Endothelial cell of umbilical vein (primary cell): ENCODE data around the gene COX14. TPM values are rescaled to one million over a fixed set of nuclear protein-coding genes. Genes with fewer than 3 reads are reported as not detected.

Experiments
- BruUV-seq: library from RNA; stranded (reverse); fragments of 400-500 nt; replicated peaks from 2 replicates; lab custom pipeline; 2021; lab: Mats Ljungman, UMichigan
- CTCF ChIA-PET: fragments of 300-600, 350-600 bp; sonication (Branson Sonifier 250); formaldehyde crosslinking; loops from one replicate; lab custom pipeline; 2021; ENCODE audit warnings: antibody characterized with exemption, inconsistent platforms; lab: Charles Lee
- POLR2A ChIA-PET: fragments of 300-600, 350-600 bp; sonication (Branson Sonifier 250); formaldehyde crosslinking; loops from one replicate; lab custom pipeline; 2021; ENCODE audit warnings: antibody characterized with exemption, inconsistent platforms; lab: Charles Lee
- DNase-seq: peaks from one replicate; pipeline ENCODE4 v3.0.0-alpha.2; 2011; ENCODE audit warnings: low read depth, low spot score
- FAIRE-seq: peaks from 2 replicates; lab custom pipeline; 2011; peaks lifted over from hg19 to GRCh38; lab: Jason Lieb, UNC
- H2AFZ ChIP-seq: 2 replicates; pipeline ENCODE4 v1.6.0; 2012; ENCODE audit warnings: low read depth, low read length, control low read depth, inconsistent platforms
- H3K27ac ChIP-seq: 2 replicates; pipeline ENCODE4 v1.5.1; 2011; ENCODE audit warnings: low read depth, mild to moderate bottlenecking, control low read depth, low read length, moderate library complexity; ENCODE audit not compliant: insufficient read depth
- H3K27me3 ChIP-seq, 2 experiments: 2 replicates each; pipeline versions ENCODE4 v1.6.0 to v1.6.1; 2011; ENCODE audit warnings: low read length in 2 of 2, mixed read lengths in 1 of 2; ENCODE audit not compliant: control insufficient read depth in 2 of 2, insufficient read depth in 2 of 2
- H3K36me3 ChIP-seq, 2 experiments: 2 replicates in 1 of 2; 3 replicates in 1 of 2; pipeline ENCODE4 v1.5.1; 2011; ENCODE audit warnings: low read length in 2 of 2, mild to moderate bottlenecking in 1 of 2, moderate library complexity in 1 of 2; ENCODE audit not compliant: control insufficient read depth in 2 of 2, insufficient read depth in 2 of 2; ENCODE audit errors: extremely low read depth in 1 of 2
- H3K4me1 ChIP-seq: 3 replicates; pipeline ENCODE4 v1.5.1; 2011; ENCODE audit warnings: mild to moderate bottlenecking, low read length; ENCODE audit not compliant: control insufficient read depth, insufficient read depth; ENCODE audit errors: extremely low read depth
- H3K4me2 ChIP-seq: 2 replicates; pipeline ENCODE4 v1.6.1; 2011; ENCODE audit warnings: low read length, control low read depth, mixed read lengths; ENCODE audit not compliant: insufficient read depth
- H3K4me3 ChIP-seq, 3 experiments: fragments of 200-600 bp in 1 of 3; sonication (generic), shearing (Covaris generic) in 1 of 3; replicated peaks in 1 of 3; 2 replicates each; pipeline ENCODE4 v1.5.1; 2011 to 2016; ENCODE audit warnings: control low read depth in 3 of 3, low read length in 3 of 3, mild to moderate bottlenecking in 2 of 3, inconsistent platforms in 1 of 3, low read depth in 1 of 3, moderate library complexity in 1 of 3; ENCODE audit not compliant: insufficient read depth in 1 of 3
- H3K79me2 ChIP-seq: 2 replicates; pipeline ENCODE4 v1.6.0; 2012; ENCODE audit warnings: low read length, inconsistent platforms; ENCODE audit not compliant: control insufficient read depth, insufficient read depth
- H3K9ac ChIP-seq: replicated peaks from 2 replicates; pipeline ENCODE3; 2011; ENCODE audit warnings: low read length, control low read depth; ENCODE audit not compliant: insufficient read depth; ENCODE audit errors: extremely low read depth
- H3K9me1 ChIP-seq: replicated peaks from 3 replicates; pipeline ENCODE4 v1.6.0; 2011; ENCODE audit warnings: mild to moderate bottlenecking, low read length; ENCODE audit not compliant: control insufficient read depth, insufficient read depth; ENCODE audit errors: extremely low read depth
- H3K9me3 ChIP-seq: replicated peaks from 2 replicates; pipeline ENCODE4 v1.5.1; 2012; ENCODE audit warnings: low read length, inconsistent platforms; ENCODE audit not compliant: control insufficient read depth, insufficient read depth
- H4K20me1 ChIP-seq: replicated peaks from 2 replicates; pipeline ENCODE3; 2011; ENCODE audit warnings: mild to moderate bottlenecking, low read length; ENCODE audit not compliant: control insufficient read depth, insufficient read depth; ENCODE audit errors: extremely low read depth
- EZH2 ChIP-seq: IDR thresholded peaks from 2 replicates; pipeline ENCODE4 v1.6.1; 2012; ENCODE audit warnings: borderline replicate concordance, low read depth, mild to moderate bottlenecking, moderate library complexity, low read length, inconsistent platforms; ENCODE audit not compliant: severe bottlenecking
- FOS ChIP-seq: IDR thresholded peaks from 2 replicates; pipeline ENCODE4 v1.6.1; 2011; ENCODE audit warnings: mild to moderate bottlenecking, low read length, moderate library complexity, borderline replicate concordance; ENCODE audit not compliant: insufficient read depth
- GATA2 ChIP-seq: IDR thresholded peaks from 2 replicates; pipeline ENCODE4 v1.7.0; 2011; ENCODE audit warnings: low read depth, mild to moderate bottlenecking, moderate library complexity, mixed read lengths, low read length; ENCODE audit not compliant: insufficient read length, insufficient read depth
- JUN ChIP-seq: IDR thresholded peaks from 2 replicates; pipeline ENCODE4 v1.6.1; 2011; ENCODE audit warnings: borderline replicate concordance, low read depth; ENCODE audit not compliant: insufficient read length, insufficient read depth
- MAX ChIP-seq: IDR thresholded peaks from 2 replicates; pipeline ENCODE4 v1.6.1; 2011; ENCODE audit not compliant: insufficient read depth, insufficient read length
- MYC ChIP-seq: IDR thresholded peaks from one replicate; pipeline ENCODE4 v1.6.1; 2011; ENCODE audit warnings: mild to moderate bottlenecking, low read depth, low read length
- POLR2A ChIP-seq: IDR thresholded peaks from 2 replicates; pipeline ENCODE4 v1.6.1; 2012; ENCODE audit warnings: low read depth, mild to moderate bottlenecking, control low read depth, low read length
- POLR2AphosphoS5 ChIP-seq: IDR thresholded peaks from 2 replicates; pipeline ENCODE4 v1.6.1; 2012; ENCODE audit warnings: low read depth, mild to moderate bottlenecking, control low read depth, low read length, moderate library complexity; ENCODE audit not compliant: insufficient read depth
- dilution Hi-C: fragments of 300-500 bp; cut with MboI; formaldehyde crosslinking; loops from one replicate; pipeline ENCODE4 v1.15.0; 2019; ENCODE audit warnings: low sequenced_read_pairs; ENCODE audit not compliant: extremely low pct_ligation_motif_present
- intact Hi-C: fragments of 100-400 bp; cut with micrococcal nuclease; formaldehyde crosslinking; loops from one replicate; pipeline ENCODE4 v1.10.0; 2022
- polyA plus RNA-seq, 4 experiments: library from polyadenylated mRNA; depleted of rRNA in 3 of 4; stranded (reverse) in 3 of 4; unstranded in 1 of 4; fragments of >200 nt; gene quantifications; 2 replicates each; pipeline versions ENCODE4 v1.2.1 to v1.2.3, GENCODE V29; 2011 to 2012; ENCODE audit warnings: missing spikeins in 1 of 4
- total RNA-seq: library from RNA; stranded (reverse); gene quantifications from 2 replicates; pipeline ENCODE4 v1.2.3, GENCODE V29; 2021
- TF ChIP-seq, protein P1 (sequence below), 2 donors: IDR thresholded peaks; 1 replicate in 1 of 2; 2 replicates in 1 of 2; pipeline ENCODE4 v1.5.1; 2011; ENCODE audit warnings: low read length in 2 of 2, mild to moderate bottlenecking in 2 of 2, moderate library complexity in 2 of 2, control low read depth in 1 of 2, inconsistent platforms in 1 of 2, low read depth in 1 of 2; ENCODE audit not compliant: insufficient read depth in 1 of 2; ENCODE audit errors: extremely low read depth in 1 of 2

Gene COX14
- total and polyA plus RNA-seq, 2 donors (not counting 3 experiments of a cell fraction or from before 2014, with no cell fraction given) = 40.3 to 106 TPM

- intact Hi-C loops = loop anchor here (1.0 kb wide), 2 partner anchors 36 to 64 kb away; no protein-coding TSS in a partner anchor
- H3K27ac ChIP-seq = no peak overlapping the region
- no TSS peak for BruUV-seq
Measured at GRCh38 chr12:50110762-50111351, 1.2 kb upstream of the COX14 start.

More at GRCh38 chr12:50110762-50111351, 1.2 kb upstream of the COX14 start:
- dilution Hi-C loops = no loop called here
- CTCF ChIA-PET = interaction anchor here (0.7 to 4.5 kb wide), 27 partner anchors 10 to 653 kb away, joined by 3 to 89 read pairs (median 10); partner anchors contain the start of genes ATF1, CERS5, GPD1 and LIMA1
- peak overlapping the region; percentile 90 for H2AFZ ChIP-seq
- peaks cover 0 to 2% of the 10 kb centered on the region in 2 experiments for H3K36me3 ChIP-seq
- H3K4me3 ChIP-seq = no peak overlapping the region
- H4K20me1 ChIP-seq = no peaks in the 10 kb centered on the region
- FAIRE-seq (peak; percentile 59), DNase-seq (no peak)
- peaks cover 9% of the 10 kb centered on the region for H3K4me1 ChIP-seq
- TF ChIP-seq MAX (no peak), POLR2A (no peak), GATA2 (no peak), POLR2AphosphoS5 (no peak), MYC (no peak), FOS (no peak), JUN (no peak), EZH2 (no peak)
- TF ChIP-seq, protein P1, sequence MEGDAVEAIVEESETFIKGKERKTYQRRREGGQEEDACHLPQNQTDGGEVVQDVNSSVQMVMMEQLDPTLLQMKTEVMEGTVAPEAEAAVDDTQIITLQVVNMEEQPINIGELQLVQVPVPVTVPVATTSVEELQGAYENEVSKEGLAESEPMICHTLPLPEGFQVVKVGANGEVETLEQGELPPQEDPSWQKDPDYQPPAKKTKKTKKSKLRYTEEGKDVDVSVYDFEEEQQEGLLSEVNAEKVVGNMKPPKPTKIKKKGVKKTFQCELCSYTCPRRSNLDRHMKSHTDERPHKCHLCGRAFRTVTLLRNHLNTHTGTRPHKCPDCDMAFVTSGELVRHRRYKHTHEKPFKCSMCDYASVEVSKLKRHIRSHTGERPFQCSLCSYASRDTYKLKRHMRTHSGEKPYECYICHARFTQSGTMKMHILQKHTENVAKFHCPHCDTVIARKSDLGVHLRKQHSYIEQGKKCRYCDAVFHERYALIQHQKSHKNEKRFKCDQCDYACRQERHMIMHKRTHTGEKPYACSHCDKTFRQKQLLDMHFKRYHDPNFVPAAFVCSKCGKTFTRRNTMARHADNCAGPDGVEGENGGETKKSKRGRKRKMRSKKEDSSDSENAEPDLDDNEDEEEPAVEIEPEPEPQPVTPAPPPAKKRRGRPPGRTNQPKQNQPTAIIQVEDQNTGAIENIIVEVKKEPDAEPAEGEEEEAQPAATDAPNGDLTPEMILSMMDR (IDR thresholded peaks at IDR 0.05; ENCODE audit: extremely low read depth in 1 of 2, insufficient read depth in 1 of 2, low read depth in 1 of 2, low read length in 2 of 2) = no peak
- no peaks in the 10 kb centered on the region for H3K9me1 ChIP-seq
- POLR2A ChIA-PET = interaction anchor here (2.3 kb wide), 2 partner anchors 26 to 57 kb away, joined by 17 to 20 read pairs; partner anchors contain the start of genes CERS5 and SMARCD1
- no peak overlapping the region for H3K9ac ChIP-seq
- H3K4me2 ChIP-seq = no peak overlapping the region
- H3K79me2 ChIP-seq = peaks cover 7% of the 10 kb centered on the region
- H3K9me3 ChIP-seq = no peaks in the 10 kb centered on the region
- H3K27me3 ChIP-seq = no peaks in the 10 kb centered on the region
